IPS-11a (cell line): ENCODE data around the gene FAM228B.
"Not testable (repeated sequence)": the region's sequence is repeated elsewhere in the genome, so short reads cannot be mapped to it uniquely, and the experiment has no call there.

ENCODE experiments used
- H3K4me3 ChIP-seq: one replicate; pipeline ENCODE4 v1.5.1; 2013; ENCODE audit warnings: low read depth, low read length, control low read depth

FAM228B gene

DNA sequence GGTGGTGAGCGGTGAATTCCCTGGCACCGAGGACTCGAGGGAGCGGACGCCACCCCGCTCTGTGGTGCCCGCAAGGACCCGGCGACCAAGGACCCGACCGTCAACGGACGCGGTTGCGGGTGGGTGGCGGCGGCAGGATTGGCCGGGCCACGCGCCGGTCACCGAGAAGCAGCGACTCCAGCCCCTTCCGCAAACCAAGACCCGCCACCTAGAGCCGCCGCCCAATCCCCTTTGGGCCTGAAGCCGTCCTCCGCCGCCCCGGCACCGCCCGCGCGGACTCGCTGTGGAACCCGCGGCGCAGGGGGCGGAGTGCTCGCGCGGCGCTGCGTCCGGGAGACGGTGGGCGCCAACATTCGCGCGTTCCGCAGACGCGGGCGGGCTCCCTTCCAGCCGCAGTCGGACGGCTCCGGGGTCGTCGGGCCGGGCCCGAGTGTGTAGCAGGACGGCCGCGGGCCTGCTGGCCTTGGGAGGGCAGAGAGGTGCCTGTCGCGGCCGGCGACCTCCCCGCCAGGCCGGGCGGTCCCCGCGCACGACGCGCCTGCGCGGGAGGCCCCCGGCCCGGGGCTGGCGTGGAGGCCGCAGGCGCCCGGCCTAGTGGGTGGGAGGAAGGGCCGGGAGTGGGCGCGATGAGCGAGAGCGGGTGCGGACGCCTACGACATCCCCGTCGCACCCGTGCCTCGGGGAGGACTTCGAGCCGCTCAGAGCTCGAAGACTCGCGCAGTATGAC is at the start of gene FAM228B, which contains the start of gene PFN4:
FAM228B (plus strand) TSS at position 275 of the 727 bp plus-strand sequence. CDS start 893 bp downstream, outside the sequence.
PFN4 (minus strand) TSS at position 140 of the 727 bp plus-strand sequence. CDS start 799 bp downstream, outside the sequence.
- H3K4me3 ChIP-seq = peak within 1 kb of the TSS; percentile 74

GRCh38 chr2:24073816-24074215 is 49.5 kb upstream of the FAM228B start:
- H3K4me3 ChIP-seq = no peak overlapping the region

DNA sequence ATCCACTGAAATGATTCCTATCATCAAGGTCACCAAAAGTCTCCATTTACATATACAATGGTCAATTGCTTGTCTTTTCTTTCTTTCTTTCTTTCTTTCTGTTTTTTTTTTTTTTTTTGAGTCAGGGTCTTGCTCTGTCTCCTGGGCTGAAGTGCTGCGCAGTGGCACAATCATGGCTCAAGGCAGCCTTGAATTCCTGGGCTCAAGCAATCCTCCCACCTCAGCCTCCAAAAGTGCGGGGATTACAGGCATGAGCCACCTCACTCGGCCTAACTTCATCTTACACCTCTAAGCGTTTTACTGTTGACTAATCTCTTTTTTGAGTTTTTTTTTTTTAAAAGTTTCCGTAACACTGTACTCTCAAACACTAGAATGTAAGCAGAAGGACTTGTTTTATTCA is 48.0 kb upstream of the FAM228B start:
- H3K4me3 ChIP-seq = peak overlapping the region; percentile 98

DNA sequence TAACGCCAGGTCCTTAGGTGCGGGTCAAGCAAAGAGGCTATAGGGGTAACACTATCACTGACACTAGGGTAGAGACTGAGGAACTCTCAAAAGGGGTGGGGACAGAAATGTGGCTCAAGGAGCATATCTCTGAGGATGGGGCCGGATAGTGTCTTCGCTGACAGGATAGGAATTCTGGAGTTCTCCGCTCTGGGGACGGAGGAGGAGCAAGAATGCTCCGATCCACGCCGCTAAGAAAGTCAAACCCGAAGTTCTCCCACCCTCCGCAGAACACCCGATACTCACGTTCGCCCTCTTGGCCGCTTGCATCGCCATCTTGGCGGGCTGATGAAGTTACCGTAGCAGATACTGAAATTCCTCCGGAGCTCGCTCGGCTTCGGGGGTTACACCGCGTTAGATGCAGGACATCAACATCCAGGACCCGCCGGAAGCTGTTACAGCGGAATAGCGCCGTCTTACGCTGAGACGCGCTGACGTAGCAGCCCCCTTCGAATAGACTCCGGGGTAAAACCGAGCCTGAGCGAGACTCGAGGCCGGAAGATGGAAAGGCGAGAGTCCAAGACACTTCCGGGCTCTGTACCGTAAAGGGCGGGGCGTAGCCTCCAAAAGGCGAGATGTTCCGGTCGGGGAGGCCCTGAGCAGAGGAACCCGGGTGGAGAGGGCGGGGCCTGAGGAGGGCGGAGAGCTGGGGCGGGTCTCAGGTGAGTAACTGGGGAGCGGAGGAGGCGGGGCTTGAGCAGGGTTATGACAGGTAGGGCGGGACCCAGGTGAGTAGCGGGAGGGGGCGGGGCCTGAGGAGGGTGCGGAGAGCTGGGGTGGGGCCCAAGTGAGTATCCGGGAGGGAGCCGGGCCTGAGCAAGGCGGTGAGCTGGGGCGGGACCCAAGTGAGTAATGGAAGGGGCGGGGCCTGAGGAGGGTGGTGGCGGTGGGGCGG is 47.1 kb upstream of the FAM228B start, which contains the start of gene SF3B6:
SF3B6 (minus strand) TSS at position 412 of the 934 bp plus-strand sequence; CDS start at position 315, 97 bp downstream.
- H3K4me3 ChIP-seq = peak within 1 kb of the TSS; percentile 98

DNA sequence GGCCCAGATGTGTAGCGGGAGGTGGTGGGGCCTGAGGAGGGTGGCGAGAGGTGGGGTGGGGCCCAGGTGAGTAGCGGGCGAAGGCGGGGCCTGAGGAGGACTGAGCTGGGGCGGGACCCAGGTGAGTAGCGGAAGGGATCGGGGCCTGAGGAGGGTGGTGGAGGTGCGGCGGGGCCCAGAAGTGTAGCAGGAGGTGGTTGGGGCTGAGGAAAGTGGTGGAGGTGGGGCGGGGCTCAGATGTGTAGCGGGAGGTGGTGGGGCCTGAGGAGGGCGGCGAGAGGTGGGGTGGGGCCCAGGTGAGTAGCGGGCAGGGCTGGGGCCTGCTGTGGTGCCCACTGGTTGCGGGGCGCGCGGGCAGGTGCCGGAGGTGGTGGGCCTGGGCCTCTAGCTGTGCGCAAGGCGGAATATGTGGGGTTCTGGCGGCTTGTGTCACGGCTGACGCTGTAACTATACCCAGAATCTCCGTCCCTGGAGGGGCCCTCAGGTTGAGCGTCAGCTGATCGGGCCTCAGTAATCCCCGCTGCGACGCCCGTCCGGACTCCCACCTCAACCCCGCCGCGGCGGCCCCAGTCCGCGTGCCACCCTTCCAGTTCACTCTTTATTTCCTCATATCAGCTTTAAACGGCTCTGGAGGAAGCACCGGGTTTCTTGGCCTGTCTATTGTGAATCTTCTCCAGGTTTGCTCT is 46.3 kb upstream of the FAM228B start:
- H3K4me3 ChIP-seq = peak overlapping the region; percentile 36

- H3K4me3 ChIP-seq = peak overlapping the region; percentile 36
Observed at GRCh38 chr2:24077535-24077877, 45.8 kb upstream of the FAM228B start.

DNA sequence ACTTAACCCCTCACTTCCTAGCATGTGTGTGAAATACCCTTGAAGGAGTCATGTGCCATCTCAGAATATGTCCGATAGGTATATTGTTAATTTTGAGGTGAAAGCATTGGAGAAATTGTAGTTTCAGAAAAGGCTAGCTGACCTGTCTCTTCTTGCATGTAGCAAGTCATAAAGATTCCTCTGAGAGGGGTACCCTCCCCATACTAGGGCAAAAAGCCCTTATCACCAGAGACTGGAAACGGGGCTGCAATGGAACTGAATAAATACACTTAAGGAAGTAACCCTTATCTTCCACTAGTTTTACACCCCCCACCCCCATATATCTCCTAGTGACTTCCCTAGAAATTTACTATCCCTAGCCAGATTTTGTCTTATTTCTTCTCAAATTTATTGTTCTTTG is 45.4 kb upstream of the FAM228B start:
- H3K4me3 ChIP-seq = peak overlapping the region; percentile 36

GRCh38 chr2:24080701-24081100 is 42.6 kb upstream of the FAM228B start:
- no peak overlapping the region for H3K4me3 ChIP-seq

DNA sequence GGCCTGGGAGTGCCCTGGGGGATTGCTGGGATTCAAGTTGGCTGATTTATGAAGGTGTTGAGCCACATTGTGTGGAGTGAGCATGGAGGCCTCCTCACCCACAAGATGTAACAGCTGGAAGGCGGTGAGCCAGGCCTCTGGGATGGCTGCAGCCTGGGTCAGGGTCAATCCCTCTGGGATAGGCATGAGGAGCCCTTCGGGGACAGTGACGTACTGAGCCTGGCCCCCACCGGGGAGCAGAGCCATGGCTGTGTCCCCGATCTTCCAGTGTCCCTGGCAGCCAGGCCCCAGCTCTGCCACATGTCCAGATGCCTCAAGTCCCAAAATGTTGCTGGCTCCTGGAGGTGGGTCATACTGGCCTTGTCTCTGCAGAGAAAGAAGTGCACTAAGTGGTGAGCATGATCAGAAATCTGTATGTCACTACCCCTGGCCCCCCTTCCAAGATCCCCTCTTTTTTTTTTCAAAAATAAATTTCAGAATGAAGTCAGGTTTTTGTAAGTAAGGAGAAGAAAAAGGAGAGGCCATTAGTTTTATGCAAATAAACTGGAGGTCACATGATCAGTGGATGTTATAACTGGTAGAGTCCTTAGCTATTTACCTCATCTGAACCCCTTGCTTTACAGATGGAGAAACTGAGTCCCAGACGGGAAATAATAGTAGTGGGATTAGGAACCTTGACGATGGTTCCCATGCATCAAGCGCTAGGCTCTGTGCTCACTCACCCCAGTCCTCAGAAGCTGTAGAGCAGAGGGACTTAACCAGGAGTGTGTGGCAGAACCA is 40.3 kb upstream of the FAM228B start:
- peak overlapping the region; percentile 73 for H3K4me3 ChIP-seq

DNA sequence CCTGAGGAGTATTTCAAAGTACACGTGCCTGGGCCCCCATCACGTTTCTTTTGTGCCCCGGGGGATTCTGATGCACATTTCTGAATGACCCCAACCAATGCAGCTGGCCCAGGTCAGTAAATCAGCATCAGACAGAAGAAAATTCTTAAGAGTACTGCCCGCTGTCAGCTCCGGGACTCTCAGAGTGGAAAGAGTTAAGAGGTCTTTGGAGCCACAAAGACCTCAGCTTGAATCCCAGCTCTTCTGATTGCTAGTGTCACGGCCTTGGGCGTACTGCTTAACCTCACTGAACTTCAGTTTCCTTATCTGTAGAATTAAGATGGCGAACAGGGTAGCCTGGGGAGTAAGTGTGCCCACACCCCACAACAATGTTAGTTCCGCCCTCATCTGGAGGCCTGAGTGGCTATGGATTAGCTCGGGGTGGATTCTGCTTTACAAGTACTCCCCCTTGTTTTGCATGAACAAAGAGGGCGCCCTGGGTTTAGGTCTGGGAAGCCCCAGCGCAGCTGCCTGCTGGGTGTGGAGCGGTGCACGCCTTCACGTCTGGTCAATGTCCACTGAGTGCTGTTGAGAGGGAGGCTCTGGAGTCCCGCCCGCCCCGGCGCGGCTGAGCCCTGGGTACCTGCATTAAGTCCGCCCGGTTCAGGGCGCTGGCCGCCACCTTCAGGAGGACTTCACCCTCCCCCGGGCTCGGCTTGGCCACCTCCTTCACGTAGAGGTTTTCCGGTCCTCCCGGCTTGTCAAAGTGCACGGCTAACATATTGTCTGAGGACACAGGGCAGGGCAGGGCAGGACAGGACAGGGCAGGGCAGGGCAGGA is 39.5 kb upstream of the FAM228B start:
- H3K4me3 ChIP-seq = peak overlapping the region; percentile 73

DNA sequence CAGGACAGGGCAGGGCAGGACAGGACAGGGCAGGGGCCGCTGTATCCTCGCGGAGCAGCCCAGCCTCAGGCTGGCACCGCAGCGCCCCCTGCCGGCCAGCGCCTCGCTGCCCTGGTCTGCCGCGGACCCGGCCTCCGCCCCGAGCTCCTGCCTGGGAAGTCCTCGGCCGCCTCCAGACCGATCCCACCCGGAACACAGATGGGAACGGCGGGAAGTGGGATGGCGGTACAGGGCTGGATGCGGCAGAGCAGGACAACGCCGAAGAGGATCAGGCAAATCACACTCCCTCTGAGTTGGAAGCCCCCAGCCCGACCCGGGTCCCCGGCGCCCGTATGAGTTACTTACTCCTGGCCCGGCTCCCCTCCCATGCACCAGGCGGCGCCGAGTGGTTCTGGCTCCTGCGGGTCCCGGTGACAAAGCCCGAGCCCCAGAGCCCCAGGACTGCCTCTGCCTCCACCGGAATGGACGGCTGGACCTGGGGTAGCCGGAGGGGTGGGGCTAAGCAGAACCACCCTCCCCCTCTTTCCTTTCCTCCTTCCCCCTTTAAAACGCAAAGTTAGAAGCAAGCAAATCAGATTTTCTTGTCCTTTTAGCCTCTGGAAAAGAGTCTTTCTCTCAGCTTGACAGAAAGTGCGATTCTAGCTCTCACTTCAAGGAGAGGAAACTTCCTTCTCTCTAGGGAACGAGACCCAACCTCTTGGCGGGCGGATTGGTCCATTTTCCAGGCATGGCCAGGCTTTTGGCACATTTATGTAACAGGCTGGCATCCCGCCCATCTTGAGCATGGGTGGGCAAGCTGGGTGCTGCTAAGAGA is 38.7 kb upstream of the FAM228B start, which contains the start of gene TP53I3:
TP53I3 (minus strand) TSS at position 449 of the 814 bp plus-strand sequence. CDS start 508 bp downstream, outside the sequence.
- peak within 1 kb of the TSS; percentile 73 for H3K4me3 ChIP-seq

DNA sequence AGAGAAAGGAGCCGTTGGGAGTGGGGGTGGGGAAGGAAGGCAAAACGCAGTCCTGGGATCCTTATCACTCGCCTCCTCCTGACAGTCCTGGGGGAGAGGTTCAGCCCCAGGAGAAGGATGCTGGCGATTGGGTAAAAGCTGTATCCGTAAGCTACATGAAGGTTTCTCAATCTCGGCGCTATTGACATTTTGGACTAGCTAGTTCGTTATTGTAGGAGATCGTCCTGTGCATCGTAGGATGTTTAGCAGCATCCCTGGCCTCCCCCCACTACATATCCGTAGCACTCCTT is 38.1 kb upstream of the FAM228B start:
- H3K4me3 ChIP-seq = peak overlapping the region; percentile 73

GRCh38 chr2:24086241-24086640 is 37.0 kb upstream of the FAM228B start:
- no peak overlapping the region for H3K4me3 ChIP-seq

DNA sequence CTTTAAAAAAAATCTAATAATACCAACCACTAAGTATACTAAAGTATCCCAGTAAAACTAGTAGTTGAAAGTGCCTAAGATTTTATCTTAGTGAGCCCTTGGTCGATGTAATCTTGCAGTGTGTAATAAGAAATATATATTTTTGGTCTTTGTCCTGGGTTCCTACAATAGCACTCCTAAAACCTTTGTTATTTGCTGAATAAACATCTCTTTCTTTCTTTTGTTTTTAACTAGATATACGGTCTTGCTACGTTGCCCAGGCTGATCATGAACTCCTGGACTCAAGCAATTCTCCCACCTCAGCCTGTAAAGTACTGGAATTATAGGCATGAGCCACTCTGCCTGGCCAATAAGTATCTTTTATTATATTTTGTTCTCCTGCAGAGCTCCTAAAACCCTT is 36.2 kb upstream of the FAM228B start:
- no peak overlapping the region for H3K4me3 ChIP-seq

- no peak overlapping the region for H3K4me3 ChIP-seq
Observed at GRCh38 chr2:24088821-24089359, 34.4 kb upstream of the FAM228B start.

DNA sequence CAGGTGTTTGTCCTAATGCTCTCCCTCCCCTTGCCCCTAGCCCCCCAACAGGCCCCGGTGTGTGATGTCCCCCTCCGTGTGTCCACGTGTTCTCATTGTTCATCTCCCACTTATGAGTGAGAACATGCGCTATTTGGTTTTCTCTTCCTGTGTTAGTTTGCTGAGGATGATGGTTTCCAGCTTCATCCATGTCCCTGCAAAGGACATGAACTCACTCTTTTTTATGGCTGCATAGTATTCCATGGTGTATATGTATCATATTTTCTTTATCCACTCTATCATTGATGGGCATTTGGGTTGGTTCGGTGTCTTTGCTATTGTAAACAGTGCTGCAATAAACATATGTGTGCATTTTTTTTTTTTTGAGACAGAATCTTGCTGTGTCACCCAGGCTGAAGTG is 30.0 kb upstream of the FAM228B start:
- not testable (repeated sequence) for H3K4me3 ChIP-seq

DNA sequence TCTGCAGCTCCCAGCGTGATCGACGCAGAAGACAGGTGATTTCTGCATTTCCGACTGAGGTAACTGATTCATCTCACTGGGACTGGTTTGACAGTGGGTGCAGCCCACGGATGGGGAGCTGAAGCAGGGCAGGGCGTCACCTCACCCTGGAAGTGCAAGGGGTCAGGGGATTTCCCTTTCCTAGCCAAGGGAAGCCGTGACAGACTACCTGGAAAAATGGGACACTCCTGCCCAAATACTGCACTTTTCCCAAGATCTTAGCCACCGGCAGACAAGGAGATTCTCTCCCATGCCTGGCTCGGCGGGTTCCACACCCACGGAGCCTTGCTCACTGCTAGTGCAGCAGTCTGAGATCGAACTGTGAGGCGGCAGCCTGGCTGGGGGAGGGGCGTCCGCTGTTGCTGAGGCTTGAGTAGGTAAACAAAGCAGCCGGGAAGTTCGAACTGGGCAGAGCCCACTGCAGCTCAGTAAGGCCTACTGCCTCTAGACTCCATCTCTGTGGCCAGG is 28.0 kb upstream of the FAM228B start:
- H3K4me3 ChIP-seq = not testable (repeated sequence)

GRCh38 chr2:24100732-24101131 is 22.5 kb upstream of the FAM228B start:
- H3K4me3 ChIP-seq = not testable (repeated sequence)
